Fibroblast of the aortic adventitia (primary cell): ENCODE results near the gene TNF. TPM values are rescaled to one million over a fixed set of nuclear protein-coding genes. Genes with fewer than 3 reads are reported as not detected.

ENCODE experiments used
- DNase-seq: peaks from one replicate; pipeline ENCODE4 v3.0.0-alpha.2; 2010; ENCODE audit warnings: low read depth
- H3K4me3 ChIP-seq: 2 replicates; pipeline ENCODE4 v1.5.1; 2011; ENCODE audit warnings: low read depth, mild to moderate bottlenecking, control low read depth, low read length, moderate library complexity
- total RNA-seq: library from RNA; depleted of rRNA; stranded (reverse); fragments of >200 nt; gene quantifications from 2 replicates; pipeline ENCODE4 v1.2.3, GENCODE V29; 2012; ENCODE audit warnings: low replicate concordance
- TF ChIP-seq, protein P1 (sequence below): IDR thresholded peaks from 2 replicates; pipeline ENCODE4 v1.5.1; 2011; ENCODE audit warnings: mild to moderate bottlenecking, low read length, control low read depth, inconsistent platforms; ENCODE audit not compliant: insufficient read depth

TNF gene
- total RNA-seq, 1 donor = not detected

- TF ChIP-seq, protein P1, sequence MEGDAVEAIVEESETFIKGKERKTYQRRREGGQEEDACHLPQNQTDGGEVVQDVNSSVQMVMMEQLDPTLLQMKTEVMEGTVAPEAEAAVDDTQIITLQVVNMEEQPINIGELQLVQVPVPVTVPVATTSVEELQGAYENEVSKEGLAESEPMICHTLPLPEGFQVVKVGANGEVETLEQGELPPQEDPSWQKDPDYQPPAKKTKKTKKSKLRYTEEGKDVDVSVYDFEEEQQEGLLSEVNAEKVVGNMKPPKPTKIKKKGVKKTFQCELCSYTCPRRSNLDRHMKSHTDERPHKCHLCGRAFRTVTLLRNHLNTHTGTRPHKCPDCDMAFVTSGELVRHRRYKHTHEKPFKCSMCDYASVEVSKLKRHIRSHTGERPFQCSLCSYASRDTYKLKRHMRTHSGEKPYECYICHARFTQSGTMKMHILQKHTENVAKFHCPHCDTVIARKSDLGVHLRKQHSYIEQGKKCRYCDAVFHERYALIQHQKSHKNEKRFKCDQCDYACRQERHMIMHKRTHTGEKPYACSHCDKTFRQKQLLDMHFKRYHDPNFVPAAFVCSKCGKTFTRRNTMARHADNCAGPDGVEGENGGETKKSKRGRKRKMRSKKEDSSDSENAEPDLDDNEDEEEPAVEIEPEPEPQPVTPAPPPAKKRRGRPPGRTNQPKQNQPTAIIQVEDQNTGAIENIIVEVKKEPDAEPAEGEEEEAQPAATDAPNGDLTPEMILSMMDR = peak; percentile 34
- H3K4me3 ChIP-seq = no peak overlapping the region
- no peak for DNase-seq
These were observed 21.6 kb downstream of the TNF start for GRCh38 chr6:31597006-31597405.

DNA sequence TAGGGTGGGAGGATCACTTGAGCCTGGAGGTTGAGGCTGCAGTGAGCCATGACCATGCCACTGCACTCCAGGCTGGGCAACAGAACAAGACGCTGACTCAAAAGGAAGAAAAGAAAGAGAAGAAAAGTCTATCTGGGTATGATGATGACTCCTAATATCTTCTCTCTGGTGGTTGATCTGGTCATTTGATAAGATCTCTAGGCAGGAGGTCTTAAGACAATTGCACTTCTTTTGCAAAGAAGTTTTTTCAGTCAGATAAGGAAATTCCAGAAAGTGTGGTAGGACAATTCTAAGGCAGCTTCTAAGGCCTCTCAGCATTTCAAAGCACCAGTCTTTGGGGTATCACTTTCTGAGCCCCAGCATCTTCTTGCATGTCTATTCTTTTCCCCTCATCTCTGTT is 32.0 kb downstream of the TNF start:
- TF ChIP-seq, protein P1 = no peak
- no peak for DNase-seq

GRCh38 chr6:31609519-31610406 is 34.4 kb downstream of the TNF start:
- DNase-seq = no peak
- no peak overlapping the region for H3K4me3 ChIP-seq
- TF ChIP-seq, protein P1 = no peak

More for the DNA sequence above, 32.0 kb downstream of the TNF start:
- no peak overlapping the region for H3K4me3 ChIP-seq

DNA sequence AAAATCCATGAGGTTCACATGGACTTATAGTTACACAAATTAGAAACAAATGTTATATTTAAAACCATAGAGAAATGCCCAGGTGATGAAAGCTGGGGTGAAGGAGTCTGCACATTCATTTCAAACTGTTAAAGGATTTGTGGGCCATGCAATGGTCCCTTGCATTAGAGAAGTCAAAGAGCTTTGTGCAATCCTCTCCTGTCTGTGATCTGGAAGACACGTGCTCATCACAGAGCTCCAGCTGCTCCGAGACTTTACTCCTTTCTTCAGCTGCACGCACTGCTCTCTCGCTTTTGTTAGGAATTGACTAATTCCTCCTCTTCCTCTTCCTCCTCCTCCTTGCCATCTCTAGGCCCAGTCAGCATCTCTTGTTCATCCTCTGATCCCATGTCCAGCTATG is 35.6 kb downstream of the TNF start:
- no peak for DNase-seq
- H3K4me3 ChIP-seq = no peak overlapping the region
- TF ChIP-seq, protein P1 = no peak

- H3K4me3 ChIP-seq = no peak overlapping the region
- no peak for DNase-seq
- TF ChIP-seq, protein P1 = no peak
These were observed 38.8 kb downstream of the TNF start for GRCh38 chr6:31614075-31614619.

DNA sequence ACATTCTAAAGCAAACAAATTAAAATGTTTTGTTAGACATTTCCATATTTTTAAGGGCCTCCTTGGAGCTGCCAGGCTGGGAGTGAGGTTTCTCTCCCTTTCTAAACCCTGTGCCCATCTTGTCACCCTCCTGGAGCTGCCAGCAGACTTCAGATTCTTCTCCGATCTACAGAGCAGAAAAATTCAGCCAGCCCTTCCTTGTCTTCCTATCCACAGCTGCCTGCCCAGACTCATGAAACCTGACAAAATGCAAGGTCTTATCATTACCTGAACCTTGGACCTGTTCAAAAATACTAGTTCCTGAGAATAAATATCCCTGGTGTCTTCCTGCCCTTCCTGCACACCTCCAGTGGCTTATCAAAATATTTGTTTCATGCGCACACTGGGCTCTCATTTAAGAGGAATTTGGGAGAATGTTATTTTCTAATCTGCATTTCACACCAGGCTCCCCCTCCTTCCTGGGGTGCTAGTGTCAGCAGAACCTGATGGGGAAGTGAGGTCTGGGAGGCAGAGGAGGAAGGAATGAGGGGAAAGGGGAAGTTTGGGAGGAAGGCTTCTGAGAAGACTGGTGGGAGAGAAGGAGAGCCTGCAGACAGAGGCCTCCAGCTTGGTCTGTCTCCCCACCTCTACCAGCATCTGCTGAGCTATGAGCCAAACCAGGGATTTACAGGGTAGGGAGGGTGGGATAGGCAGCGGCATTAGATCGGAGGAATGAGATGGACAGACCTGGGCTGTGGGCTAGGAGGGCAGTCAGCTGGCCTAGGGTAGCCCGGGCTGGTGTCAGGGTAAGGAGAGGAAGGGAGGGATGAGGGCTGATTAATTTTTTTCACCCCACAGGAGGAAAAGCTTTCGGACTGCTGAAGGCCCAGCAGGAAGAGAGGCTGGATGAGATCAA is 39.6 kb downstream of the TNF start, which contains the start of gene AIF1:
Gene AIF1 (plus strand): TSS at position 551 of the 895 bp plus-strand sequence. CDS start 96 bp downstream, at position 647.
- TF ChIP-seq, protein P1 = no peak
- no peak for DNase-seq

More for the DNA sequence above, 39.6 kb downstream of the TNF start, which contains the start of gene AIF1:
- no peak within 1 kb of the TSS for H3K4me3 ChIP-seq
